Upper lobe of left lung (tissue), 6 donors: ENCODE data around the gene MIA. TPM values are rescaled to one million over a fixed set of nuclear protein-coding genes. Genes with fewer than 3 reads are reported as not detected.
A peak's percentile ranks its signal among the peaks of the same experiment; 100 is the strongest.

Experiments
- ATAC-seq, 2 donors: fragments of 200-7000 bp; cut with Tn5 transposase; one replicate each; pipeline ENCODE4 v1.9.1; 2022; ENCODE audit warnings: mild to moderate bottlenecking in 2 of 2, moderate library complexity in 2 of 2; ENCODE audit not compliant: low FRiP score in 2 of 2
- DNase-seq, 2 donors: peaks; one replicate each; pipeline ENCODE4 v3.0.0-alpha.2; 2019 to 2020
- H3K27ac ChIP-seq, 4 donors: fragments of 200-600 bp; sonication (generic); one replicate each; pipeline ENCODE4 v1.5.1; 2016 to 2019
- H3K27me3 ChIP-seq, 4 donors: fragments of 200-600 bp; sonication (generic); one replicate each; pipeline ENCODE4 v1.5.1; 2017 to 2019
- H3K36me3 ChIP-seq, 4 donors: fragments of 200-600 bp; sonication (generic); one replicate each; pipeline ENCODE4 v1.5.1; 2016 to 2019
- H3K4me1 ChIP-seq, 4 donors: fragments of 200-600 bp; sonication (generic); one replicate each; pipeline ENCODE4 v1.5.1; 2018 to 2019
- H3K4me3 ChIP-seq, 4 donors: fragments of 200-600 bp; sonication (generic); one replicate each; pipeline ENCODE4 v1.5.1; 2017 to 2019; ENCODE audit warnings: mild to moderate bottlenecking in 2 of 4, moderate library complexity in 1 of 4
- H3K9me3 ChIP-seq, 4 donors: fragments of 200-600 bp; sonication (generic); one replicate each; pipeline ENCODE4 v1.5.1; 2018 to 2019
- EP300 ChIP-seq, 4 donors: sonication (generic); formaldehyde crosslinking; IDR thresholded peaks; one replicate each; pipeline ENCODE4 v1.5.1; 2017; ENCODE audit warnings: antibody characterized with exemption in 4 of 4, control low read depth in 2 of 4
- POLR2A ChIP-seq, 4 donors: fragments of 450-650 bp; IDR thresholded peaks; one replicate each; pipeline ENCODE4 v1.5.1; 2016 to 2017; ENCODE audit warnings: antibody characterized with exemption in 4 of 4, mild to moderate bottlenecking in 2 of 4
- POLR2AphosphoS5 ChIP-seq, 2 donors: sonication (generic); formaldehyde crosslinking; IDR thresholded peaks; one replicate each; pipeline ENCODE4 v1.5.1; 2017; ENCODE audit warnings: antibody characterized with exemption in 2 of 2
- WGBS, 2 donors: methylation state at CpG; one replicate each; pipeline ENCODE4 v1.1.5; 2017 to 2018; 5-methylcytosine and 5-hydroxymethylcytosine counted together
- total RNA-seq, 6 donors: library from RNA; depleted of rRNA in 4 of 6; stranded (reverse); fragments of >200 nt in 4 of 6; gene quantifications; one replicate each; pipeline versions ENCODE4 v1.1.0 to v1.2.1, GENCODE V29; 2016 to 2021
- TF ChIP-seq, protein P1 (sequence below), 6 experiments: fragments of 450-650 bp in 4 of 6; fragments of 200-600 bp in 2 of 6; sonication (generic) in 2 of 6; IDR thresholded peaks; one replicate each; pipeline ENCODE4 v1.5.1; 2016 to 2019; ENCODE audit warnings: antibody characterized with exemption in 6 of 6
- donor health status: DM: no; HTN: no; CAD: no; lungs with moderate emphysema.
- donor health status: DM: no; HTN: yes; CAD: no; lungs with severe emphysema.

Gene MIA
- total RNA-seq, 6 donors from 2014 or later, result 1.2 to 5.2 (median 2.1) TPM; not detected in 3

DNA sequence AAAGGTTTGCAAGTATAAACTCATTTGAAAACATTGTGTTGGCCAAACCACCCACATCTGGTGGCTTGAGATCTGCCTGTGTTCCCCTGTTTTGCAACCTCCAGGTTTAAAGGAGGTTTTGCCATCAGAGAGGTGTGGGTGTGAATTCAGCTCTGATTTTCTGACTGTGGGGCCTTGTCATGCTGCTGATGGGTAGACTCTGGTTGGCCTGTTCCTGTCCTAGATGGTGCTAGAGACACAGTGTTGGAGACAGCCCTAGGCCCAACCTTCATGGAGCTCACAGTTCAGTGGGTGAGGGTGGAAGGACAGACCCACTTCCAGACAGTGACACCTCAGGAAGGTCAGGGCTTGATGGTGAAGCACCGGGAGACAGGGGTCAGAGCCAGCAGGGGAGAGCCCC, 10.2 kb downstream of the MIA start:
- Histone ChIP-seq H3K36me3 (peaks cover 0 to 30% (median 16%) of the 10 kb centered on the region in 4 donors), H3K4me1 (peaks cover 0 to under 1% (median 0%) of the 10 kb centered on the region in 4 donors), H3K4me3 (no peak overlapping the region), H3K27ac (no peak overlapping the region), H3K9me3 (no peaks in the 10 kb centered on the region), H3K27me3 (no peaks in the 10 kb centered on the region)
- WGBS, 2 donors, result 78 to 91% methylated on average over 1 of the region's 1 CpG
- no peak for TF ChIP-seq EP300 (IDR thresholded peaks at IDR 0.05)
- no peak for TF ChIP-seq POLR2AphosphoS5 (IDR thresholded peaks at IDR 0.05)
- TF ChIP-seq, protein P1, sequence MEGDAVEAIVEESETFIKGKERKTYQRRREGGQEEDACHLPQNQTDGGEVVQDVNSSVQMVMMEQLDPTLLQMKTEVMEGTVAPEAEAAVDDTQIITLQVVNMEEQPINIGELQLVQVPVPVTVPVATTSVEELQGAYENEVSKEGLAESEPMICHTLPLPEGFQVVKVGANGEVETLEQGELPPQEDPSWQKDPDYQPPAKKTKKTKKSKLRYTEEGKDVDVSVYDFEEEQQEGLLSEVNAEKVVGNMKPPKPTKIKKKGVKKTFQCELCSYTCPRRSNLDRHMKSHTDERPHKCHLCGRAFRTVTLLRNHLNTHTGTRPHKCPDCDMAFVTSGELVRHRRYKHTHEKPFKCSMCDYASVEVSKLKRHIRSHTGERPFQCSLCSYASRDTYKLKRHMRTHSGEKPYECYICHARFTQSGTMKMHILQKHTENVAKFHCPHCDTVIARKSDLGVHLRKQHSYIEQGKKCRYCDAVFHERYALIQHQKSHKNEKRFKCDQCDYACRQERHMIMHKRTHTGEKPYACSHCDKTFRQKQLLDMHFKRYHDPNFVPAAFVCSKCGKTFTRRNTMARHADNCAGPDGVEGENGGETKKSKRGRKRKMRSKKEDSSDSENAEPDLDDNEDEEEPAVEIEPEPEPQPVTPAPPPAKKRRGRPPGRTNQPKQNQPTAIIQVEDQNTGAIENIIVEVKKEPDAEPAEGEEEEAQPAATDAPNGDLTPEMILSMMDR (IDR thresholded peaks at IDR 0.05), result no peak
- no peak for TF ChIP-seq POLR2A (IDR thresholded peaks at IDR 0.05)
- no peak for DNase-seq
- ATAC-seq, result no peak

DNA sequence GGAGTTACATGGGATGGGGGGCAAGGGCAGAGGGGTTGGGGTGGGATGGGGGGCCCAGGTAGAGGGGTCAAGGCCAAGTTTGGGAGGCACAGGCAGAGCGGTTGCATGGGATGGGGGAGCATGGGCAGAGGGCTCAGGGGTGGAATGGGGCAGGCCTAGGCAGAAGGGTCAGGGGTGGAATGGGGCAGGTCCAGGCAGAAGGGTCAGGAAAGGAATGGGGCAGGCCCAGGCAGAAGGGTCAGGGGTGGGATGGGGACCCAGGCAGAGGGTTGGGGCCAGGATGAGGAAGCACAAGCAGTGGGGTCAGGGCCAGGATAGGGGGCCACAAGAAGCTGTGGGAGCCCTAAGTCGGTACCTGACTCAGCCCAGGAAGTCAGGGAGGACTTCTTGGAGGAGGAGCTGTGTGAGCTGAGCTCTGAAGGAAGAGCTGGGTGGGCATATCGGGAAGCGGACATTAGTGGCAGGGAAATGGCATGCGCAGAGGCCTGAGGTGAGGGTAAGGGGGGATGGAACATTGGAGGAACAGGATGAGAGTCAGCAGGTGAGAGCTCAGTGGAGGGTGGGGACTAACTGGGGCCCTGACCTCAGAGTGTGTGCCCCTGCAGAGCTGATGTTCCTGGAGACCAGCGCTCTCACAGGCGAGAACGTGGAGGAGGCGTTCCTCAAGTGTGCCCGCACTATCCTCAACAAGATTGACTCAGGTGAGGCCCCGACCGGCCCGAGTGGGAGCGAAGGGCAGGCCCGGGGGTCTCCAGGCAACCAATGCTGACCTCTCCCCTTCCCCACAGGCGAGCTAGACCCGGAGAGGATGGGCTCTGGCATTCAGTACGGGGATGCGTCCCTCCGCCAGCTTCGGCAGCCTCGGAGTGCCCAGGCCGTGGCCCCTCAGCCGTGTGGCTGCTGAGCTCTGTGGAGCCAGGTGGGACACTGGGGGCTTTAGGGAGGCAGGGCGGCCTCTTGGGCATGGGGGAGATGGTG, 11.0 kb downstream of the MIA start:
- Histone ChIP-seq H3K27me3 (no peaks in the 10 kb centered on the region), H3K4me3 (no peak overlapping the region), H3K27ac (no peak overlapping the region), H3K36me3 (peaks cover 0 to 30% (median 19%) of the 10 kb centered on the region in 4 donors), H3K4me1 (peaks cover 0 to 8% (median 3%) of the 10 kb centered on the region in 4 donors), H3K9me3 (no peaks in the 10 kb centered on the region)
- peak in 1 of 2 donors; percentile 66 for DNase-seq
- peak; percentile 8 to 16 for ATAC-seq
- 92 to 94% methylated on average over 16 to 25 of the region's 25 CpGs for WGBS, 2 donors
- TF ChIP-seq, protein P1 (IDR thresholded peaks at IDR 0.05), result no peak
- TF ChIP-seq POLR2AphosphoS5 (IDR thresholded peaks at IDR 0.05), result no peak
- TF ChIP-seq POLR2A (IDR thresholded peaks at IDR 0.05), result no peak
- TF ChIP-seq EP300 (IDR thresholded peaks at IDR 0.05), result no peak

DNA sequence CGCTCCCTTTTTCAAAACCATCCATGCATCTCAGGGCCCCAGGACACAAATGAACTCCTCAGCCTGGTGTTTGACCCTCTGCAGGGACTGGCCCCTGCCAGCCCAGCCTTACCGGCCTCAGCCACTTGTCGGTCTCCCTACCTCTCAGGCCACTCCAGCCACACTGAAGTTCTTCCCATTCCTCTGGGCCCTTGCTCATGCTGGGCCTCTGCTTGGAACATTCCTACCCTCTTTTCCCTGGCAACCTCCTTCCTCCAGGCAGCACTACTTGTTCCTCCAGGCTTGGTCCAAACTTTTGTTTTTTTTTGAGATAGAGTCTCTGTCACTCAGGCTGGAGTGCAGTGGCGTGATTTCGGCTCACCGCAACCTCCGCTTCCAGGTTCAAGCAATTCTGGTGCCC, 16.0 kb downstream of the MIA start:
- DNase-seq (peak in 1 of 2 donors; percentile 88), ATAC-seq (peak; percentile 40 to 87)
- no peaks in the 10 kb centered on the region for H3K27me3 ChIP-seq
- peaks cover 6 to 25% (median 18%) of the 10 kb centered on the region in 4 donors for H3K4me1 ChIP-seq
- peak overlapping the region; percentile 50 to 87 (median 78) for H3K27ac ChIP-seq
- H3K4me3 ChIP-seq, result no peak overlapping the region
- H3K9me3 ChIP-seq, result no peaks in the 10 kb centered on the region
- TF ChIP-seq EP300 (IDR thresholded peaks at IDR 0.05) (peak in 2 of 4 donors; percentile 36 to 76), POLR2AphosphoS5 (IDR thresholded peaks at IDR 0.05) (peak in 1 of 2 donors; percentile 61), POLR2A (IDR thresholded peaks at IDR 0.05) (peak in 1 of 4 donors; percentile 35)
- TF ChIP-seq, protein P1 (IDR thresholded peaks at IDR 0.05), result no peak
- peaks cover 0 to 26% (median 10%) of the 10 kb centered on the region in 4 donors for H3K36me3 ChIP-seq
- 61 to 85% methylated on average over 7 of the region's 7 CpGs for WGBS, 2 donors

DNA sequence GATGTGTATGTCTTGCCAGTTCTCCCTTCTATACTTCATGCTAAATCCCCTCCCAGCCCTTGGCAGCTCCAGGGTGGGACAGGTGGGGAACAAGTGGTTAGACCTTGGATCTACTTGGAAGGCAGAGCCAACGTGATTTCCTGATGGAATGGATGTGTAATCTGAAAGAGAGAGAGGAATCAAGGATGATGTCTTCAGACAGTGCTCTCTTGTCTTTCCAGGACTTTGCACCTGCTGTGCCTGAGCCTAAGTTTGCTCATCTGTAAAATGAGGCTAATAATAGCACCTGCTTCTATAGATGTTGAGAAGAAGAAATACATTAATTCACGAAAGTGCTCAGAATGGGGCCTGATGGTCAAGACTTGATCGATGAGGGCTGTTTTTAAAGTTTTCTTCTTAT, 16.7 kb downstream of the MIA start:
- 67 to 84% methylated on average over 3 of the region's 3 CpGs for WGBS, 2 donors
- H3K27me3 ChIP-seq, result no peaks in the 10 kb centered on the region
- TF ChIP-seq, protein P1 (IDR thresholded peaks at IDR 0.05), result no peak
- TF ChIP-seq POLR2A (IDR thresholded peaks at IDR 0.05), result no peak
- no peak for TF ChIP-seq POLR2AphosphoS5 (IDR thresholded peaks at IDR 0.05)
- no peak for TF ChIP-seq EP300 (IDR thresholded peaks at IDR 0.05)
- H3K9me3 ChIP-seq, result no peaks in the 10 kb centered on the region
- H3K4me3 ChIP-seq, result no peak overlapping the region
- peaks cover 6 to 25% (median 18%) of the 10 kb centered on the region in 4 donors for H3K4me1 ChIP-seq
- ATAC-seq (no peak), DNase-seq (no peak)
- H3K27ac ChIP-seq, result peak overlapping the region; percentile 50 to 87 (median 78)
- H3K36me3 ChIP-seq, result peaks cover 0 to 20% (median 6%) of the 10 kb centered on the region in 4 donors
